ENCODE results near the gene GDA.

DNA sequence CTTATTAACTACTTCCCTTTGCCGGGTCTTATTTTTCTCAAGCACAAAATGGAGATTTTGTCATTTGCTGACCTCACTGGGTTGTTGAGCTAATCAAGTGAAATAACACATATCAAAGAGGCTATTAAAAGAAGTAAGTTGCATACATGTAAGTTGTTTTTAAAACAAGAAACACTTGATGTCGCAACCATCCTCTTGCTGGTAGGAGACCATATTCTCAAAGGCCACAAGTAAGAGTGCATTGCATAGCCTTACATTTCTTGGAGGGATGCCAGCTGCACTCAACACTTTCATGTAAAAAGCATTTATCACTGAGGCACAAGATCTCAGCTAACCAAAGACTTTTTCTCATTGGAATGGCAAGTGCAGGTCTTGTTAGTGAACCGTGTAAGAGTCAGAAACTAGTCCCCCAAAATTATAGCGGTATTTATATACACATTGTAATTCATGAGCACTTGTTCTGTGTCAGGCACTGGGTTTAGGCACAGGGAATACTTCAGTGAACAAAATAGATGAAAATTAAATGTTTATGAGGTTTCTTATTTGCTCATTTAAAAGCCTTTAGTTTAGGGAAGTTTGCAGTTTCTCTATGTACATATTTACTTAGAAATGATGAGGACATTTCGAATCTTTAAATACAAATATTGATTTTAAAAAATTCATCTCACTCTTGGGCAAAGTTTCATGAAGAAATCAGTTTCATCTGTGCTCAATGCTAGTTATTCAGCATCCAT, 143.8 kb downstream of the GDA start:
- TF ChIP-seq, protein P1, sequence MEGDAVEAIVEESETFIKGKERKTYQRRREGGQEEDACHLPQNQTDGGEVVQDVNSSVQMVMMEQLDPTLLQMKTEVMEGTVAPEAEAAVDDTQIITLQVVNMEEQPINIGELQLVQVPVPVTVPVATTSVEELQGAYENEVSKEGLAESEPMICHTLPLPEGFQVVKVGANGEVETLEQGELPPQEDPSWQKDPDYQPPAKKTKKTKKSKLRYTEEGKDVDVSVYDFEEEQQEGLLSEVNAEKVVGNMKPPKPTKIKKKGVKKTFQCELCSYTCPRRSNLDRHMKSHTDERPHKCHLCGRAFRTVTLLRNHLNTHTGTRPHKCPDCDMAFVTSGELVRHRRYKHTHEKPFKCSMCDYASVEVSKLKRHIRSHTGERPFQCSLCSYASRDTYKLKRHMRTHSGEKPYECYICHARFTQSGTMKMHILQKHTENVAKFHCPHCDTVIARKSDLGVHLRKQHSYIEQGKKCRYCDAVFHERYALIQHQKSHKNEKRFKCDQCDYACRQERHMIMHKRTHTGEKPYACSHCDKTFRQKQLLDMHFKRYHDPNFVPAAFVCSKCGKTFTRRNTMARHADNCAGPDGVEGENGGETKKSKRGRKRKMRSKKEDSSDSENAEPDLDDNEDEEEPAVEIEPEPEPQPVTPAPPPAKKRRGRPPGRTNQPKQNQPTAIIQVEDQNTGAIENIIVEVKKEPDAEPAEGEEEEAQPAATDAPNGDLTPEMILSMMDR (IDR thresholded peaks at IDR 0.05) = no peak
- no peak for TF ChIP-seq POLR2A (IDR thresholded peaks at IDR 0.05)

Measured in right lobe of liver (tissue), 4 donors.